ENCODE results near the gene TSPYL1.
A peak's percentile ranks its signal among the peaks of the same experiment; 100 is the strongest.
"Not testable (repeated sequence)": the region's sequence is repeated elsewhere in the genome, so short reads cannot be mapped to it uniquely, and the experiment has no call there.

The TSPYL1 gene

GRCh38 chr6:116292553-116292952 lies 12.8 kb upstream of the TSPYL1 start:
- no peak overlapping the region for H3K27ac ChIP-seq
- TF ChIP-seq ZFX (IDR thresholded peaks at IDR 0.05): no peak
- TF ChIP-seq, protein P1, sequence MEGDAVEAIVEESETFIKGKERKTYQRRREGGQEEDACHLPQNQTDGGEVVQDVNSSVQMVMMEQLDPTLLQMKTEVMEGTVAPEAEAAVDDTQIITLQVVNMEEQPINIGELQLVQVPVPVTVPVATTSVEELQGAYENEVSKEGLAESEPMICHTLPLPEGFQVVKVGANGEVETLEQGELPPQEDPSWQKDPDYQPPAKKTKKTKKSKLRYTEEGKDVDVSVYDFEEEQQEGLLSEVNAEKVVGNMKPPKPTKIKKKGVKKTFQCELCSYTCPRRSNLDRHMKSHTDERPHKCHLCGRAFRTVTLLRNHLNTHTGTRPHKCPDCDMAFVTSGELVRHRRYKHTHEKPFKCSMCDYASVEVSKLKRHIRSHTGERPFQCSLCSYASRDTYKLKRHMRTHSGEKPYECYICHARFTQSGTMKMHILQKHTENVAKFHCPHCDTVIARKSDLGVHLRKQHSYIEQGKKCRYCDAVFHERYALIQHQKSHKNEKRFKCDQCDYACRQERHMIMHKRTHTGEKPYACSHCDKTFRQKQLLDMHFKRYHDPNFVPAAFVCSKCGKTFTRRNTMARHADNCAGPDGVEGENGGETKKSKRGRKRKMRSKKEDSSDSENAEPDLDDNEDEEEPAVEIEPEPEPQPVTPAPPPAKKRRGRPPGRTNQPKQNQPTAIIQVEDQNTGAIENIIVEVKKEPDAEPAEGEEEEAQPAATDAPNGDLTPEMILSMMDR (conservative IDR thresholded peaks at IDR 0.05): no peak

GRCh38 chr6:116291701-116292396 lies 12.1 kb upstream of the TSPYL1 start:
- TF ChIP-seq, protein P1 (conservative IDR thresholded peaks at IDR 0.05): no peak
- TF ChIP-seq ZFX (IDR thresholded peaks at IDR 0.05): no peak

GRCh38 chr6:116290799-116291198 lies 11.1 kb upstream of the TSPYL1 start:
- H3K27ac ChIP-seq: no peak overlapping the region
- no peak for TF ChIP-seq ZFX (IDR thresholded peaks at IDR 0.05)

More at GRCh38 chr6:116291701-116292396, 12.1 kb upstream of the TSPYL1 start:
- H3K27ac ChIP-seq: no peak overlapping the region

- TF ChIP-seq, protein P1 (conservative IDR thresholded peaks at IDR 0.05): no peak
- TF ChIP-seq ZFX (IDR thresholded peaks at IDR 0.05): no peak
- H3K27ac ChIP-seq: no peak overlapping the region
Observed at GRCh38 chr6:116289876-116290275, 10.1 kb upstream of the TSPYL1 start.

- H3K27ac ChIP-seq: no peak overlapping the region
- no peak for TF ChIP-seq ZFX (IDR thresholded peaks at IDR 0.05)
- TF ChIP-seq, protein P1 (conservative IDR thresholded peaks at IDR 0.05): peak; percentile 85
Observed at GRCh38 chr6:116287689-116288282, 8.1 kb upstream of the TSPYL1 start.

DNA sequence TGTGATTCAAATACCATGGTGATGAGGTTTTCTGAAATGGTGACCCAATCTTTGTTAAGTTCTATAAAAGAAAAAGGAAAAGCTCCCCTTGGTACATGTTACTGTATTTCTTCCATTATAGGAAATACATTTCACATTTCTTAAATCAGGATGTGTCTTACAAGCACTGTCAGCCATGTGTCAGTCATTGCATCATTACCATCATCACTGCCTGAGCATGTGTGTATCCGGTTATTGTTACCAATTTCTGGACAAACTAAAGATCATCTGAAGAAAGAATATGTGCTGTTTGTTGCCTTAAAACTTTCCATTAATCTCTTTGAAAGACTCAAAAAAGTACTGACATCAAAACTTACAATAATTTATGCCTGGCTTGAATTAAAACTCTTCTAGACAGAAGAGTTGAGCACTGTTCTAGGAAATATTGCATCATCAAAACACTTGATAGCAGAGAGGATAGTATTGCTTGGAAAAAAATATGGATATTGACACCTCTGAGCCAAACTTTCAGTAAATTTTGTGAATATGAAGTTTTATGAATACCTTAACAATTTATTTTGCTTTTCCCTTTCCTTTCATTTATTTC lies 7.1 kb upstream of the TSPYL1 start:
- H3K27ac ChIP-seq: no peak overlapping the region
- TF ChIP-seq, protein P1 (conservative IDR thresholded peaks at IDR 0.05): no peak
- no peak for TF ChIP-seq ZFX (IDR thresholded peaks at IDR 0.05)

GRCh38 chr6:116284984-116285383 lies 5.3 kb upstream of the TSPYL1 start:
- not testable (repeated sequence) for H3K27ac ChIP-seq

DNA sequence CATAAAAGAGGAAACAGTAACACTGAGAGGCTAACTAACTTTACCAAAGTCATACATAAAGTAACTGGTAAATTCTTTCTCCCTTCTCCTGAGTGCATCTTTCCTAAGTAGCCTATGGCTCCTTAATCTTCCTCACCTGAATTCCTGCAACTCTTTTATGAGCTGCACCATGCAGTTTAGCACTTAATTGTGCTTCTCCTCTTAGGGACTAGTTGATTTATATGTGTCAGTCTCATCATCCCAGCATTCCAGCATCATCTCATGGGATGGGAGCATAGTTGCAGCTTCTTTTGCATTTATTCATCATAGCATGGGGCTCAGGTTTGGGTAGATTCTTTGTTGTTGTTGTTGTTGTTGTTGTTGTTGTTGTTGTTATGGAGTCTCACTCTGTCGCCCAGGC lies 3.5 kb upstream of the TSPYL1 start:
- TF ChIP-seq, protein P1 (conservative IDR thresholded peaks at IDR 0.05): no peak
- no peak for TF ChIP-seq ZFX (IDR thresholded peaks at IDR 0.05)
- H3K27ac ChIP-seq: no peak overlapping the region

Measured in C4-2B (cell line).